ENCODE results near the gene NCF2. TPM values are rescaled to one million over a fixed set of nuclear protein-coding genes. Genes with fewer than 3 reads are reported as not detected.

Gene NCF2
- total RNA-seq, 3 donors from 2014 or later = 4.6 to 45.0 (median 13.0) TPM

DNA sequence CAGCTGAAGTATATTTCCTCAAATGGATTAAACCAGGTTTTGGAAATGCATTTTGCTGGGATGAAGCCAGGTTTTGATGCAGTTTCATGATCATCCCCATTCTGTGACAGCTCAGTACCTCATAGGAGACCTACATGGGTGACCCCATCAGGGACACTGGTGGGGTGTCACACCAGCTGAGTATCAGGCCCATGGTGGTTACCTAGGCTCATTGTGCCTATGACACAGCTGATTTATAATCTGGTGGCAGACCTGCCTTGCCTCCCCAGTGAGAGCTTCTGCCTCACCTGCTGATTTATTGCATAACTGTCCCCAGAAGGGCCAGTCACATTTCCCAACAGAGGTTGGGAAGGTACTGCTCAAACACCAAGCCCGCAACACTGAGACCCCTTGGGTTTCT, 3.8 kb downstream of the NCF2 start:
- Histone ChIP-seq H3K36me3 (no peaks in the 10 kb centered on the region), H3K27ac (no peak overlapping the region), H3K4me1 (no peaks in the 10 kb centered on the region), H3K9me3 (no peaks in the 10 kb centered on the region), H3K4me3 (no peak overlapping the region), H3K27me3 (no peaks in the 10 kb centered on the region)
- intact Hi-C loops (cut with DNase I; ENCODE audit: low total_unique reads) = no loop called here
- no peak for DNase-seq (ENCODE audit: low spot score in 2 of 2)
- TF ChIP-seq POLR2AphosphoS5 (IDR thresholded peaks at IDR 0.05) (no peak), POLR2A (IDR thresholded peaks at IDR 0.05) (no peak)
- TF ChIP-seq, protein P1, sequence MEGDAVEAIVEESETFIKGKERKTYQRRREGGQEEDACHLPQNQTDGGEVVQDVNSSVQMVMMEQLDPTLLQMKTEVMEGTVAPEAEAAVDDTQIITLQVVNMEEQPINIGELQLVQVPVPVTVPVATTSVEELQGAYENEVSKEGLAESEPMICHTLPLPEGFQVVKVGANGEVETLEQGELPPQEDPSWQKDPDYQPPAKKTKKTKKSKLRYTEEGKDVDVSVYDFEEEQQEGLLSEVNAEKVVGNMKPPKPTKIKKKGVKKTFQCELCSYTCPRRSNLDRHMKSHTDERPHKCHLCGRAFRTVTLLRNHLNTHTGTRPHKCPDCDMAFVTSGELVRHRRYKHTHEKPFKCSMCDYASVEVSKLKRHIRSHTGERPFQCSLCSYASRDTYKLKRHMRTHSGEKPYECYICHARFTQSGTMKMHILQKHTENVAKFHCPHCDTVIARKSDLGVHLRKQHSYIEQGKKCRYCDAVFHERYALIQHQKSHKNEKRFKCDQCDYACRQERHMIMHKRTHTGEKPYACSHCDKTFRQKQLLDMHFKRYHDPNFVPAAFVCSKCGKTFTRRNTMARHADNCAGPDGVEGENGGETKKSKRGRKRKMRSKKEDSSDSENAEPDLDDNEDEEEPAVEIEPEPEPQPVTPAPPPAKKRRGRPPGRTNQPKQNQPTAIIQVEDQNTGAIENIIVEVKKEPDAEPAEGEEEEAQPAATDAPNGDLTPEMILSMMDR (IDR thresholded peaks at IDR 0.05) = no peak

DNA sequence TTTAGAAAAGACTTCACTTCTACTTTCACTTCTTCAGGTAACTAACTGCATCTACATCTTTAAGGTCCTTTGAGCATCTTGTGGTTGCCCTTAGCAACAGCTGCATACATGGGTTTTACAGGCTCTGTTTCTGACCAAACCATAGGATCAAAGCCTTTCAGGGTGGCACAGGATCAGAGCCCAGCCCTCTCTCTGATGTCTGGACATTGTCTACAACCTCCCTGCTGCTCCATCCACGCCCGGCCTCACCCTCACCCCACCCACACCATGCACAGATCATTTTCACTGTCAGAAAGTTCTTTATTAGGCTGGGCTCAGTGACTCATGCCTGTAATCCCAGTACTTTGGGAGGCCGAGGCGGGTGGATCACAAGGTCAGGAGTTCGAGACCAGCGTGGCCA, 5.2 kb downstream of the NCF2 start:
- Histone ChIP-seq H3K36me3 (no peaks in the 10 kb centered on the region), H3K27ac (no peak overlapping the region), H3K4me3 (no peak overlapping the region), H3K9me3 (no peaks in the 10 kb centered on the region), H3K27me3 (no peaks in the 10 kb centered on the region), H3K4me1 (no peaks in the 10 kb centered on the region)
- intact Hi-C loops (cut with DNase I; ENCODE audit: low total_unique reads) = no loop called here
- DNase-seq (ENCODE audit: low spot score in 2 of 2) = no peak
- TF ChIP-seq POLR2A (IDR thresholded peaks at IDR 0.05) (no peak), POLR2AphosphoS5 (IDR thresholded peaks at IDR 0.05) (no peak)
- TF ChIP-seq, protein P1 (IDR thresholded peaks at IDR 0.05) = no peak

DNA sequence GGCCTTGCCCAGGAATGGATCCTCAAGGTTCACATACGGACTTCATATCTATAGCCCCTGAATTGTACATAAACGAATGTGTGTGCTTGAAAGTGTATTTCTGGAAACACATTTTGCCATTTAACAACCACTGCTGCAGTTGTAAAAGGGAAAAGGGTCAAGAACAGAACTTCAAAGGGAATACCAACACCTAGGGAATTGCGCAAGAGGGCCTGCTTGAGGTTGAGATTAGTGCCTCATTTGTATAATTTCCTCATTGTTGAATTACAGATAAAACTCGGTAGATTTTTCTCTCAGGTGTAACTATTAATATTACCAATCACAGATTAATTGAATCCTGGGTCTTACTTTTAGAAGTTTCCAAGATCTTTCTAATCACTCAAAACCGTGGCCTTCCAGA, 6.1 kb downstream of the NCF2 start:
- no peaks in the 10 kb centered on the region for H3K27me3 ChIP-seq
- H3K27ac ChIP-seq = no peak overlapping the region
- no peak for TF ChIP-seq POLR2A (IDR thresholded peaks at IDR 0.05)
- TF ChIP-seq POLR2AphosphoS5 (IDR thresholded peaks at IDR 0.05) = no peak
- intact Hi-C loops (cut with DNase I; ENCODE audit: low total_unique reads) = no loop called here
- no peak for DNase-seq (ENCODE audit: low spot score in 2 of 2)
- no peaks in the 10 kb centered on the region for H3K4me1 ChIP-seq
- no peak overlapping the region for H3K4me3 ChIP-seq
- H3K9me3 ChIP-seq = no peaks in the 10 kb centered on the region
- H3K36me3 ChIP-seq = no peaks in the 10 kb centered on the region

DNA sequence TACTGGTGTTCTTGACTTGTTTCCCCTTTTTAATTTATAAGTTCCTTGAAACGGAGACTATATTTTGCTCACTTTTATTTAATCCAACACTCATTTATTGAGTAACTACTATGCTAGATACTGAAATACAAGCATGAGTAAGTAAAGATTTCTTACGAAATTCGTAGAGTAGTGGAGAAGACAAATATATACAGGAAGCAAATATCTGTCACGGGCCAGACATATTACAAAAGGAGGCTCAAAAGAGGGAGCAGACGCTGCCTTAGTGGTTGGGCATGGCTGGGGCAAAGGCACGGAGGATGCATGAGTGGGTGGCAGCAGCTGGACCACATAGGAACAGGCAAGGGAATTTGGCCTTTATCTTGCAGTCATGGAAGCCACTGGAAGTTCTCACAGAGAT, 6.8 kb downstream of the NCF2 start:
- H3K9me3 ChIP-seq = no peaks in the 10 kb centered on the region
- intact Hi-C loops (cut with DNase I; ENCODE audit: low total_unique reads) = no loop called here
- no peak overlapping the region for H3K4me3 ChIP-seq
- no peaks in the 10 kb centered on the region for H3K27me3 ChIP-seq
- H3K4me1 ChIP-seq = no peaks in the 10 kb centered on the region
- no peak for DNase-seq (ENCODE audit: low spot score in 2 of 2)
- no peak overlapping the region for H3K27ac ChIP-seq
- TF ChIP-seq, protein P1 (IDR thresholded peaks at IDR 0.05) = no peak
- TF ChIP-seq POLR2A (IDR thresholded peaks at IDR 0.05) (no peak), POLR2AphosphoS5 (IDR thresholded peaks at IDR 0.05) (no peak)
- no peaks in the 10 kb centered on the region for H3K36me3 ChIP-seq

DNA sequence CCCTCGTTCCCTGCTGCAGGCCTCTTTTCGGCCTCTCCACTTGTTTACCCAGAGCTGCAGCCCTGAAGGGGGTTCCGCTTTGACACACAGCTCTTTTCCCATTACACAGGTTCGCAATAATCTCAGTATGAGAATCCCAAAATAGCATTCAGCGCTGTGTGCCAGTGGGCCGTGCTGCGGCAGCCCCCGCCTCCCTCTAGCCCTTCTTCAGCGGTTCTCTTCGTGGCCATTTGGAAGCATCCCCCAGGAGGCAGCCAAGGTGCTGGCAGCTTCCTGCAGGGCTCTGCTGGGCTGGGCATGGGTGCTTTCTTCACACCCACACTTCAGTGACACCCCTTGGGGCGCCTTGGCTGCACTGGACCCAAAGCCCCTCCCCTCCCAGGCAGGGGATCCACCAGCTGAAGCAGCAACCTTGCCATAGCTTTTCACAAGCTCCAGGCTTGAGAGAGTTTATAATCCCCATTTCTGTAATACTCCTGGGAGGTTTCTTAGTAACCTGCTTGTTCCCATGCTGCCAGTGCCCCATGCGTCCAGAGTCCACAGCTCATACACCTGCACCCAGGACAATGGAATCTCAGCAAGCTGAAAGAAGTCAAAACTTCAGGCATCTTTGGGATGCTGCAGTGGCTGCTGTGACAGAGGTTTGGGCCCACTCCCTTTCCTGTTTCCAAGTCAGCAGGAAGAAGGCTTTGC, 8.1 kb downstream of the NCF2 start:
- Histone ChIP-seq H3K36me3 (no peaks in the 10 kb centered on the region), H3K27me3 (no peaks in the 10 kb centered on the region), H3K9me3 (no peaks in the 10 kb centered on the region), H3K4me3 (no peak overlapping the region), H3K4me1 (no peaks in the 10 kb centered on the region), H3K27ac (peak overlapping the region in 1 of 2 donors; percentile 3)
- no peak for TF ChIP-seq POLR2A (IDR thresholded peaks at IDR 0.05)
- TF ChIP-seq, protein P1 (IDR thresholded peaks at IDR 0.05) = no peak
- TF ChIP-seq POLR2AphosphoS5 (IDR thresholded peaks at IDR 0.05) = no peak
- intact Hi-C loops (cut with DNase I; ENCODE audit: low total_unique reads) = no loop called here
- DNase-seq (ENCODE audit: low spot score in 2 of 2) = no peak
